GM19468 (cell line): ENCODE data around the gene GRN.
"Not testable (repeated sequence)": the region's sequence is repeated elsewhere in the genome, so short reads cannot be mapped to it uniquely, and the experiment has no call there.

Source experiments
- ATAC-seq: cut with Tn5 transposase; IDR thresholded peaks from one replicate; pipeline ENCODE4 v1.9.1; 2021; ENCODE audit warnings: mild to moderate bottlenecking, moderate library complexity, moderate number of reproducible peaks; ENCODE audit not compliant: unreplicated experiment; ENCODE audit errors: extremely low read depth

The GRN gene

GRCh38 chr17:44359006-44359405 is 13.9 kb downstream of the GRN start:
- ATAC-seq = no peak

GRCh38 chr17:44359458-44360143 is 14.5 kb downstream of the GRN start:
- ATAC-seq = no peak

GRCh38 chr17:44360144-44360533 is 15.0 kb downstream of the GRN start:
- ATAC-seq = no peak

GRCh38 chr17:44360826-44361225 is 15.7 kb downstream of the GRN start:
- ATAC-seq = no peak

GRCh38 chr17:44361292-44362260 is 16.5 kb downstream of the GRN start:
- ATAC-seq = no peak

- ATAC-seq = no peak
Observed at GRCh38 chr17:44362459-44362948, 17.4 kb downstream of the GRN start.

GRCh38 chr17:44362949-44363612 is 18.0 kb downstream of the GRN start:
- ATAC-seq = no peak

GRCh38 chr17:44363613-44364159 is 18.6 kb downstream of the GRN start, which contains the start of gene FAM171A2:
TSS of gene FAM171A2 (minus strand) at chr17:44363853. CDS start at chr17:44363714, 139 bp downstream.
- no peak for ATAC-seq

GRCh38 chr17:44365051-44365450 is 19.9 kb downstream of the GRN start:
- ATAC-seq = not testable (repeated sequence)

- ATAC-seq = no peak
Observed at GRCh38 chr17:44367231-44367979, 22.3 kb downstream of the GRN start.

GRCh38 chr17:44368391-44369243 is 23.5 kb downstream of the GRN start:
- ATAC-seq = not testable (repeated sequence)

GRCh38 chr17:44369414-44370023 is 24.4 kb downstream of the GRN start:
- ATAC-seq = not testable (repeated sequence)

- ATAC-seq = no peak
Observed at GRCh38 chr17:44372036-44372435, 26.9 kb downstream of the GRN start.

GRCh38 chr17:44374306-44375195 is 29.4 kb downstream of the GRN start:
- no peak for ATAC-seq

- no peak for ATAC-seq
Observed at GRCh38 chr17:44375196-44376017, 30.3 kb downstream of the GRN start.

GRCh38 chr17:44376124-44376523 is 31.0 kb downstream of the GRN start:
- ATAC-seq = no peak
